CD1c-positive myeloid dendritic cell (primary cell): Measurements from ENCODE around the gene NEDD4L.
"Not testable (repeated sequence)": the region's sequence is repeated elsewhere in the genome, so short reads cannot be mapped to it uniquely, and the experiment has no call there.

ENCODE experiments used
- DNase-seq: peaks from one replicate; pipeline ENCODE4 v3.0.0-alpha.2; 2016; ENCODE audit errors: extremely low spot score

The NEDD4L gene

GRCh38 chr18:58416704-58417683, 373.0 kb downstream of the NEDD4L start:
- no peak for DNase-seq

- DNase-seq: no peak
Measured at GRCh38 chr18:58417752-58418151, 373.7 kb downstream of the NEDD4L start.

GRCh38 chr18:58418361-58418760, 374.3 kb downstream of the NEDD4L start:
- DNase-seq: no peak

- no peak for DNase-seq
Measured at GRCh38 chr18:58419587-58420199, 375.7 kb downstream of the NEDD4L start.

- no peak for DNase-seq
Measured at GRCh38 chr18:58426611-58427010, 382.6 kb downstream of the NEDD4L start.

- no peak for DNase-seq
Measured at GRCh38 chr18:58427321-58427720, 383.3 kb downstream of the NEDD4L start.

GRCh38 chr18:58429442-58429841, 385.4 kb downstream of the NEDD4L start:
- DNase-seq: no peak

- DNase-seq: no peak
Measured at GRCh38 chr18:58431215-58431614, 387.2 kb downstream of the NEDD4L start.

GRCh38 chr18:58432050-58432727, 388.2 kb downstream of the NEDD4L start:
- no peak for DNase-seq

- not testable (repeated sequence) for DNase-seq
Measured at GRCh38 chr18:58435221-58436005, 391.4 kb downstream of the NEDD4L start.

- no peak for DNase-seq
Measured at GRCh38 chr18:58438161-58438957, 394.3 kb downstream of the NEDD4L start.

- no peak for DNase-seq
Measured at GRCh38 chr18:58438958-58439300, 394.9 kb downstream of the NEDD4L start.

GRCh38 chr18:58443671-58444070, 399.6 kb downstream of the NEDD4L start:
- DNase-seq: no peak

GRCh38 chr18:58446391-58447060, 402.5 kb downstream of the NEDD4L start:
- no peak for DNase-seq

- no peak for DNase-seq
Measured at GRCh38 chr18:58447402-58448095, 403.5 kb downstream of the NEDD4L start.

- no peak for DNase-seq
Measured at GRCh38 chr18:58449464-58449863, 405.4 kb downstream of the NEDD4L start.
